OCI-LY7 (cell line): ENCODE measurements around the gene PA2G4.

Experiments used
- EZH2phosphoT487 ChIP-seq: fragments of 200-600 bp; sonication (generic); IDR thresholded peaks from 2 replicates; pipeline ENCODE4 v1.6.1; 2018; ENCODE audit warnings: low read depth, borderline replicate concordance, mild to moderate bottlenecking, mixed run types, antibody characterized with exemption, low read length, moderate library complexity, mixed read lengths
- TF ChIP-seq, protein P1 (sequence below): fragments of 200-600 bp; sonication (generic); conservative IDR thresholded peaks from 2 replicates; pipeline ENCODE4 v1.5.1; 2014; ENCODE audit warnings: mild to moderate bottlenecking, antibody characterized with exemption, low read length, moderate library complexity, mixed read lengths

DNA sequence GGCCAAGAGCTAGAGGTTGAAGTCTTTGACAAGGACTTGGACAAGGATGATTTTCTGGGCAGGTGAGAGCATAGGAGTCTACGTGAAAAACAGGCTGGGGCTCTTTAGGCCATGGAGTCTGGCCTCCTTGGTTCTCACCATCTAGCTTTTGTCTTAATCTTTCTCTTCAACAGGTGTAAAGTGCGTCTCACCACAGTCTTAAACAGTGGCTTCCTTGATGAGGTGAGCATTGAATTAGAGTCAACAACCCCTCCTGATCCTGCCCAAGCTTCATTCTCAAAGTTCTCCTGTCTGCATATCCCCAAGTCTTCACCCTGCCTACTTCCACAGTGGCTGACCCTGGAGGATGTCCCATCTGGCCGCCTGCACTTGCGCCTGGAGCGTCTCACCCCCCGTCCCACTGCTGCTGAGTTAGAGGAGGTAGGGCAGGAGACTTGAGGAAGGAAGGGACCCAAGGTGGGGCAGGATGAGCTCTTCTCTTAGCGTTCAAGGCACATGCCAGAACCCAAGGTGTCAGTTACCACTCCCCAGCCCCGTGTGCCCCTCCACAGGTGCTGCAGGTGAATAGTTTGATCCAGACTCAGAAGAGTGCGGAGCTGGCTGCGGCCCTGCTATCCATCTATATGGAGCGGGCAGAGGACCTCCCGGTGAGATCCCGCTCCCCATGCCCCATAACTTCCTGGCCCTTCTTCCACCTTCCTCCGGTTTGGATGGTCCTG, 33.7 kb downstream of the PA2G4 start:
- TF ChIP-seq, protein P1, sequence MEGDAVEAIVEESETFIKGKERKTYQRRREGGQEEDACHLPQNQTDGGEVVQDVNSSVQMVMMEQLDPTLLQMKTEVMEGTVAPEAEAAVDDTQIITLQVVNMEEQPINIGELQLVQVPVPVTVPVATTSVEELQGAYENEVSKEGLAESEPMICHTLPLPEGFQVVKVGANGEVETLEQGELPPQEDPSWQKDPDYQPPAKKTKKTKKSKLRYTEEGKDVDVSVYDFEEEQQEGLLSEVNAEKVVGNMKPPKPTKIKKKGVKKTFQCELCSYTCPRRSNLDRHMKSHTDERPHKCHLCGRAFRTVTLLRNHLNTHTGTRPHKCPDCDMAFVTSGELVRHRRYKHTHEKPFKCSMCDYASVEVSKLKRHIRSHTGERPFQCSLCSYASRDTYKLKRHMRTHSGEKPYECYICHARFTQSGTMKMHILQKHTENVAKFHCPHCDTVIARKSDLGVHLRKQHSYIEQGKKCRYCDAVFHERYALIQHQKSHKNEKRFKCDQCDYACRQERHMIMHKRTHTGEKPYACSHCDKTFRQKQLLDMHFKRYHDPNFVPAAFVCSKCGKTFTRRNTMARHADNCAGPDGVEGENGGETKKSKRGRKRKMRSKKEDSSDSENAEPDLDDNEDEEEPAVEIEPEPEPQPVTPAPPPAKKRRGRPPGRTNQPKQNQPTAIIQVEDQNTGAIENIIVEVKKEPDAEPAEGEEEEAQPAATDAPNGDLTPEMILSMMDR, result no peak
- TF ChIP-seq EZH2phosphoT487, result no peak
